Choroid plexus epithelial cell (primary cell): ENCODE results near the gene RASGRP2.

ENCODE experiments used
- DNase-seq: peaks from one replicate; pipeline ENCODE4 v3.0.0-alpha.2; 2010; ENCODE audit warnings: low read depth
- H3K4me3 ChIP-seq: 2 replicates; pipeline ENCODE4 v1.5.1; 2011; ENCODE audit warnings: low read depth, mild to moderate bottlenecking, control low read depth, low read length, moderate library complexity
- TF ChIP-seq, protein P1 (sequence below): conservative IDR thresholded peaks from 2 replicates; pipeline ENCODE4 v1.5.1; 2011; ENCODE audit warnings: low read depth, mild to moderate bottlenecking, control low read depth, inconsistent platforms, low read length, moderate library complexity

RASGRP2 gene

GRCh38 chr11:64726867-64727530, 16.9 kb downstream of the RASGRP2 start:
- DNase-seq, result no peak
- TF ChIP-seq, protein P1, sequence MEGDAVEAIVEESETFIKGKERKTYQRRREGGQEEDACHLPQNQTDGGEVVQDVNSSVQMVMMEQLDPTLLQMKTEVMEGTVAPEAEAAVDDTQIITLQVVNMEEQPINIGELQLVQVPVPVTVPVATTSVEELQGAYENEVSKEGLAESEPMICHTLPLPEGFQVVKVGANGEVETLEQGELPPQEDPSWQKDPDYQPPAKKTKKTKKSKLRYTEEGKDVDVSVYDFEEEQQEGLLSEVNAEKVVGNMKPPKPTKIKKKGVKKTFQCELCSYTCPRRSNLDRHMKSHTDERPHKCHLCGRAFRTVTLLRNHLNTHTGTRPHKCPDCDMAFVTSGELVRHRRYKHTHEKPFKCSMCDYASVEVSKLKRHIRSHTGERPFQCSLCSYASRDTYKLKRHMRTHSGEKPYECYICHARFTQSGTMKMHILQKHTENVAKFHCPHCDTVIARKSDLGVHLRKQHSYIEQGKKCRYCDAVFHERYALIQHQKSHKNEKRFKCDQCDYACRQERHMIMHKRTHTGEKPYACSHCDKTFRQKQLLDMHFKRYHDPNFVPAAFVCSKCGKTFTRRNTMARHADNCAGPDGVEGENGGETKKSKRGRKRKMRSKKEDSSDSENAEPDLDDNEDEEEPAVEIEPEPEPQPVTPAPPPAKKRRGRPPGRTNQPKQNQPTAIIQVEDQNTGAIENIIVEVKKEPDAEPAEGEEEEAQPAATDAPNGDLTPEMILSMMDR, result no peak
- no peak overlapping the region for H3K4me3 ChIP-seq

DNA sequence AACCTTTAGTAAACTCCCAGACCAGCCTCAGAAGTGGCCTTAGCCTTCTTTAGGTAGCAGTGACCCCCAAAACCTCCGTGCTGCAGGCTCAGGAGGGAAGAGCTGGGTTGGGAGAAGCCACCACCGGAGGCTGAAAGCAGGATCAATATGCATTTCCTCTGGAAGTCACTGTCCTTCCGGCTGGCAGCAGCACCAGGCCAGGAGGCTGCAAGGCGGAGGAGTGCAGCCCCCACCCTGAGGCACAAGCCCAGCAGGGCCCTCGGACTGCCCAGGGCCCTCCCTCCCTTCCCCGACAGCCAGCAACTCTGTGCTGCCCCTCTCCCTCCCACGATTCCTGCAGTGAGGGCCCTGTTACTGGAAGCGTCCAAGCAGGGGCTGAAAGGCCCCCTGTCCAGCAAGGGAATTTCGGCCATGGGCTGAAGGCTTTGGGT, 17.7 kb downstream of the RASGRP2 start:
- no peak overlapping the region for H3K4me3 ChIP-seq
- TF ChIP-seq, protein P1, result no peak
- no peak for DNase-seq

GRCh38 chr11:64724863-64725532, 18.9 kb downstream of the RASGRP2 start:
- H3K4me3 ChIP-seq, result no peak overlapping the region
- DNase-seq, result no peak
- TF ChIP-seq, protein P1, result no peak

GRCh38 chr11:64723907-64724862, 19.8 kb downstream of the RASGRP2 start:
- no peak for DNase-seq
- H3K4me3 ChIP-seq, result no peak overlapping the region
- TF ChIP-seq, protein P1, result no peak

GRCh38 chr11:64723117-64723906, 20.6 kb downstream of the RASGRP2 start, which contains the start of gene NRXN2:
Gene NRXN2, minus strand, starts transcription at chr11:64723197. Its CDS starts 9,498 bp downstream, at chr11:64713699.
- H3K4me3 ChIP-seq, result peak within 1 kb of the TSS; percentile 62
- TF ChIP-seq, protein P1, result peak; percentile 86
- DNase-seq, result peak; percentile 80
